Heart left ventricle (tissue), 13 donors: ENCODE measurements around the gene PRXL2A.
"Not testable (repeated sequence)": the region's sequence is repeated elsewhere in the genome, so short reads cannot be mapped to it uniquely, and the experiment has no call there.

Experiments
- CTCF ChIP-seq, 12 donors: fragments of 200-600 bp; sonication (generic) in 4 of 12; IDR thresholded peaks; one replicate each; pipeline versions ENCODE4 v1.5.0 to v1.8.0; 2018 to 2022; ENCODE audit warnings: antibody characterized with exemption in 12 of 12, mild to moderate bottlenecking in 5 of 12
- POLR2A ChIP-seq, 2 donors: fragments of 450-650 bp; IDR thresholded peaks; one replicate each; pipeline ENCODE4 v1.6.1; 2017; ENCODE audit warnings: antibody characterized with exemption in 2 of 2, mild to moderate bottlenecking in 2 of 2, moderate library complexity in 2 of 2
- donor health status: ischemic (EF 13 %, LVEDD 7.1; RV severe dilation, severe dysfunction).
- donor health status: DM: no; HTN: yes; CAD: no.
- donor health status: DM: no; HTN: no; CAD: no.
- donor health status: ischemic (EF 25% LVEDD 6.9; RV normal size, moderate dysfunction).
- donor health status: ischemic (EF 25% LVEDD 5.7; RV mildly dilated, moderate dysfunction).
- donor health status: ischemic (EF 35%, LVEDD 5.7; RV mildly dilated, moderate dysfunction).
- donor health status: nonischemic (EF 11% LVEDD 7.7; RV severe dilation, severe dysfunction).
- donor health status: DM: yes; HTN: yes; CAD: no.
- donor health status: PGD.
- donor health status: ischemic (EF 29% LVEDD 5.4; RV normal size, mild dysfunction).
- donor health status: nonischemic (EF 23%, LVEDD 6.1; RV moderate dilation, normal function).

GRCh38 chr10:80358925-80359324, 49.4 kb upstream of the PRXL2A start:
- TF ChIP-seq POLR2A, CTCF (IDR thresholded peaks at IDR 0.05): not testable (repeated sequence)
